LNCAP (cell line): Measurements from ENCODE around the gene CSMD2.

Experiments used
- TF ChIP-seq, protein P1 (sequence below): fragments of 450-650 bp; IDR thresholded peaks from 2 replicates; pipeline ENCODE4 v1.5.1; 2017; ENCODE audit warnings: mild to moderate bottlenecking

The CSMD2 gene

GRCh38 chr1:33850481-33850880, 314.5 kb downstream of the CSMD2 start:
- TF ChIP-seq, protein P1, sequence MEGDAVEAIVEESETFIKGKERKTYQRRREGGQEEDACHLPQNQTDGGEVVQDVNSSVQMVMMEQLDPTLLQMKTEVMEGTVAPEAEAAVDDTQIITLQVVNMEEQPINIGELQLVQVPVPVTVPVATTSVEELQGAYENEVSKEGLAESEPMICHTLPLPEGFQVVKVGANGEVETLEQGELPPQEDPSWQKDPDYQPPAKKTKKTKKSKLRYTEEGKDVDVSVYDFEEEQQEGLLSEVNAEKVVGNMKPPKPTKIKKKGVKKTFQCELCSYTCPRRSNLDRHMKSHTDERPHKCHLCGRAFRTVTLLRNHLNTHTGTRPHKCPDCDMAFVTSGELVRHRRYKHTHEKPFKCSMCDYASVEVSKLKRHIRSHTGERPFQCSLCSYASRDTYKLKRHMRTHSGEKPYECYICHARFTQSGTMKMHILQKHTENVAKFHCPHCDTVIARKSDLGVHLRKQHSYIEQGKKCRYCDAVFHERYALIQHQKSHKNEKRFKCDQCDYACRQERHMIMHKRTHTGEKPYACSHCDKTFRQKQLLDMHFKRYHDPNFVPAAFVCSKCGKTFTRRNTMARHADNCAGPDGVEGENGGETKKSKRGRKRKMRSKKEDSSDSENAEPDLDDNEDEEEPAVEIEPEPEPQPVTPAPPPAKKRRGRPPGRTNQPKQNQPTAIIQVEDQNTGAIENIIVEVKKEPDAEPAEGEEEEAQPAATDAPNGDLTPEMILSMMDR, result no peak

- TF ChIP-seq, protein P1, result no peak
These were observed 315.8 kb downstream of the CSMD2 start for GRCh38 chr1:33849211-33849610.

DNA sequence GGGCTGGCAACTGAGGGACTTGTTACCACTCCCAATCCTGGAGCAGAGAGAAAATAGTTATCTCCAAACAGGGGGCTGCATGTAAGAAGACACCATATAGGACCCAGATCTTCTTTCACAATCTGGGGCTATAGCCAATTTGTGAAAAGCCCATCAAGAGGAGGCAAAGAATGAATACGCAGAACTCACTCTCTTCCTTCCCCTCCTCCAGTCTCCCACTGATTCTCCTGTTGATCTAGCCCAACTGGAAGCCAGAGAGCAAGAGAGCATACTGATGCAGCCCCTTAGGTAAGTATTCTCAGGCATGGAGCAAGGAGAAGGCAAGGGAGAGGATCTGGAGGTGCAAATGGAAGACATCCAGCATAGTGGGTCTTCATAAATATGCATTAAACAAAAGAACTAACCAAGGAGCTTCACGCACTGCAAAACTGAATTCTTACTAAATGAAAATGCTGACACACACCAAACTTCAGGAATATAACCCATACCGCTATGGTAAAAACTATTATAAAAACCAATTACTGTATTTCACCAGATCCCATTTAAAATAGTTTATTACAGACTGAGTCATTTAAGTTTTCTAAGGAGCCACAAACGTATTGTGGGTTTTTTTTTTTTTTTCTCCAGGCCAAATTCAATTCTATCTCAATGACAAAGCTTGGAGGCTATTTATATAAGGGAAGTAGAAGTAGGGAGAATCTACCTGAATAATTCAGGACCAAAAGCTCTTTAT, 316.7 kb downstream of the CSMD2 start:
- TF ChIP-seq, protein P1, result no peak

DNA sequence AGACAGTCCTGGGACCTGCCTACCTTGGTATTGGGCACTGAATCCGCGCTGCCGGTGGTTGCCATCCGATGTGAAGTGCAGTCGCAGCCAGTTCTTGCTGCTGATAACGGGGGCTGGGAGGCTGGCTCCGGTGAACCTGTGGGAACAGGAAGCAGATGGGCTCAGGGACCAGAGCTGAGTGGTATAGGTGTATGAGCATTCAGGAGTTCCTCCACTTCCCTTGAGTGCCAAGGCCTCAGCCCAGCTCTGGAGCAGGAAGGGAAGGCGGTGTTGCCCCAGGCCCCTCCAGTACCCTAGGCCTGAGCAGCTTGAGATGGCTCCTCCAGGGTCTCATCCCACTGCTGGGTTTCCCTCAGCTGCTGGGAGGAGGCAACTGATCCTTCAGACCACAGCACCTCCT, 318.2 kb downstream of the CSMD2 start:
- TF ChIP-seq, protein P1, result no peak

DNA sequence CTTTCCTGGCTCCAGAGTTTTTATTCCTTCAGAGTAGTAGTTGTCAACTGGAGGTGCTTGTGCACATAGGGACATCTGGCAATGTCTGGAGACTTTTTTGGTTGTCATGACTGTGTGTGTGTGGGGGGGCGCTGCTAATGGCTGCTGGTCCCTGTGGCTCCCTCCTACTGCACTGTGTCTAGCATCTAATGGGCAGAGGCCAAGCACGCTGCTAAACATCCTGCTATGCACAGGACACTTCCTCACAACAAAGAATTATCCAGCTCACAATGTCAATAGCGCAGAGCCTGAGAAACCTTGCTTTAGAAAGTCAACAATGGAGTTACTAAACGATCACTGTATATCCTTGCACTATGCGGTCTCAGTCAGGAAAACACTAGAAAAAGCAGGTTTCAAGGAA, 320.9 kb downstream of the CSMD2 start:
- TF ChIP-seq, protein P1, result no peak

- TF ChIP-seq, protein P1, result no peak
These were observed 322.7 kb downstream of the CSMD2 start for GRCh38 chr1:33842348-33842747.

- TF ChIP-seq, protein P1, result no peak
These were observed 323.5 kb downstream of the CSMD2 start for GRCh38 chr1:33841494-33841893.

DNA sequence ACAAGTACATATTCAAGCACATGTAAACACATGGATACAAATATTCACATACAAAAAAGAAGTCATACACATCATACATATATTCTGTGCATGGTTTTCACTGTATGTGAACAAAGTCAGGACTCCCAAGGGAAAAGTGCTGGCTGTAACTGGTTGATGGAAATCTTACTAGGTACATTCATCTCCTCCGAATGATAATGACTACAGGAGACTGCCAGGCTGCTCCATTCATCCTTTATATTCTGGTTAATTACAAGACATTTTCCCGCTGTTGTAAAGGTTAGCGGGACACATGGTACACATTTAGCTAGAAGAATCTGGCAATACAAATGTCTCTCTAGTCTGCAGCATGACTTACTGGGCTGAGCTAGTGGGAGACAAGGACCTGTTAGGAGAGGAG, 327.4 kb downstream of the CSMD2 start:
- TF ChIP-seq, protein P1, result no peak
